DND-41 (cell line): ENCODE results near the gene MALL.
"Not testable (repeated sequence)": the region's sequence is repeated elsewhere in the genome, so short reads cannot be mapped to it uniquely, and the experiment has no call there.

Source experiments
- CTCF ChIP-seq: IDR thresholded peaks from 2 replicates; pipeline ENCODE4 v1.5.1; 2012; ENCODE audit warnings: borderline replicate concordance, low read length, moderate library complexity, mild to moderate bottlenecking; ENCODE audit not compliant: poor library complexity, severe bottlenecking; ENCODE audit errors: extremely low read depth
- EZH2 ChIP-seq: IDR thresholded peaks from 3 replicates; pipeline ENCODE4 v1.6.1; 2012; ENCODE audit warnings: borderline replicate concordance, low read depth, mild to moderate bottlenecking, moderate library complexity, low read length, inconsistent platforms; ENCODE audit not compliant: severe bottlenecking

GRCh38 chr2:110050222-110050621 is 65.4 kb downstream of the MALL start:
- TF ChIP-seq CTCF, EZH2: not testable (repeated sequence)
